ENCODE data around the gene ATP8B4. TPM values are rescaled to one million over a fixed set of nuclear protein-coding genes. Genes with fewer than 3 reads are reported as not detected.

Gene ATP8B4
- total RNA-seq, 1 donor from 2014 or later, result 15.1 TPM

DNA sequence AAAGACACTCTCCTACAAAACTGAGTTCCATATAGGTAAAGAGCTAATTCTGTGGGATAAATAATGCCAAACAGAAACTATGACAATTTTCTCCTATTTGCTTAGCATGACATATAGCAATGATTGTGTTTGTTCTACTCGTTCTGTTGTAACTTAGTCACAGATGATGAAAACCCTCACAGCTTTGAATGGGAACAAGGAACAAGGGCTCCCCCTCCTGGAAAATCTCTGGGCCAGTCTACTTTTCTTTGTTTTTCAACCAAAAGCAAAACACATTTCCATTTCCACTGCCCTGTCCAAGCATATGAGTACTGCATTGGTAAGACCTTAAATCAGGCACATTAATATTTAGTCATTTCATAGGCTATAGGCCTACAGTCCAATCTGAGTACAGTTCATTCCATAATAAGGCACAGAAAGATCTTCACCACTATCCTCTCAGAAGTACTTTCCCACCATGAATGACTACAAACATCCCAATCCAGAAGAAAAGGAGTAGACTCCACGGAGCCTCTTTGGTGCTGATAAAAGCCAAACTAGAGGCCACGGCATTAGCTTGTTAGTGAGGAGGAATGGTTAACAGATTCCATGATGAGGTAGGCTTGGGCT is 67.1 kb downstream of the ATP8B4 start:
- no peaks in the 10 kb centered on the region for H3K27me3 ChIP-seq
- H3K4me1 ChIP-seq, result peaks cover 0 to 11% of the 10 kb centered on the region in 2 donors
- H3K4me3 ChIP-seq, result no peak overlapping the region
- no peaks in the 10 kb centered on the region for H3K9me3 ChIP-seq
- no peaks in the 10 kb centered on the region for H3K36me3 ChIP-seq
- TF ChIP-seq, protein P1, sequence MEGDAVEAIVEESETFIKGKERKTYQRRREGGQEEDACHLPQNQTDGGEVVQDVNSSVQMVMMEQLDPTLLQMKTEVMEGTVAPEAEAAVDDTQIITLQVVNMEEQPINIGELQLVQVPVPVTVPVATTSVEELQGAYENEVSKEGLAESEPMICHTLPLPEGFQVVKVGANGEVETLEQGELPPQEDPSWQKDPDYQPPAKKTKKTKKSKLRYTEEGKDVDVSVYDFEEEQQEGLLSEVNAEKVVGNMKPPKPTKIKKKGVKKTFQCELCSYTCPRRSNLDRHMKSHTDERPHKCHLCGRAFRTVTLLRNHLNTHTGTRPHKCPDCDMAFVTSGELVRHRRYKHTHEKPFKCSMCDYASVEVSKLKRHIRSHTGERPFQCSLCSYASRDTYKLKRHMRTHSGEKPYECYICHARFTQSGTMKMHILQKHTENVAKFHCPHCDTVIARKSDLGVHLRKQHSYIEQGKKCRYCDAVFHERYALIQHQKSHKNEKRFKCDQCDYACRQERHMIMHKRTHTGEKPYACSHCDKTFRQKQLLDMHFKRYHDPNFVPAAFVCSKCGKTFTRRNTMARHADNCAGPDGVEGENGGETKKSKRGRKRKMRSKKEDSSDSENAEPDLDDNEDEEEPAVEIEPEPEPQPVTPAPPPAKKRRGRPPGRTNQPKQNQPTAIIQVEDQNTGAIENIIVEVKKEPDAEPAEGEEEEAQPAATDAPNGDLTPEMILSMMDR (IDR thresholded peaks at IDR 0.05), result peak; percentile 49 to 73 (median 59)
- peak in 1 of 2 donors; percentile 76 for DNase-seq (ENCODE audit: low spot score in 2 of 2)
- intact Hi-C loops (cut with DNase I), result loop anchor here (2.0 to 10.0 kb wide), 4 partner anchors 57 to 817 kb away; partner anchors contain the start of genes DTWD1 and FAM227B
- no peak overlapping the region for H3K27ac ChIP-seq

DNA sequence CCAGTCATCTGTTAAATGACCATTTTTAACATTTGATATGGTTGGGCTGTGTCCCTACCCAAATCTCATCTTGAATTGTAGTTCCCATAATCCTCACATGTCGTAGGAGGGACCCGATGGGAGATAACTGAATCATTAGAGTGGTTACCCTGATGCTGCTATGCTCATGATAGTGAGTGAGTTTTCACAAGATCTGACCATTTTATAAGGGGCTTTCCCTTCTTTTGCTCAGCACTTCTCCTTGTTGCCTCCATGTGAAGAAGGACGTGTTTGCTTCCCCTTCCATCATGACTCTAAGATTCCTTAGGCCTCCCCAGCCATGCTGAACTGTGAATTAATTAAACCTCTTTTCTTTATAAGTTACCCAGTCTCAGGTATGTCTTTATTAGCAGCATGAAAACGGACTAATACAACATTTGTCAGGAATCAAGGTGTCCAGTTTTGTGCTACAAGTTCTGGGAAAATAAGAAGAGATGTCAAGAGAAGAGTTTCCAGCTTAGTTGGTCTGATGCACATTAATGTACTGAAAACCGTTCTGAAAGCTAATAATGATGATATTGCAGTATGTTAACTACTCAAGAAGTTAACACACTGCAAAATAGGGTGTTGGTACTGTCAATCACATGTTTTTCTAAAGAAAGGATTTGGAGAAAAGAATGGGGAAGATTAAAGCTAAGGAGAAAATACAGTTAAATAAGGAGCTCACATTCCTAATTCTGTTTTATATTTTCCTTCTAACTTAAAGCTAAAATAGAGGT is 67.9 kb downstream of the ATP8B4 start:
- no peak overlapping the region for H3K4me3 ChIP-seq
- H3K4me1 ChIP-seq, result peaks cover 0 to 11% of the 10 kb centered on the region in 2 donors
- no peak overlapping the region for H3K27ac ChIP-seq
- H3K27me3 ChIP-seq, result no peaks in the 10 kb centered on the region
- no peak for DNase-seq (ENCODE audit: low spot score in 2 of 2)
- no peaks in the 10 kb centered on the region for H3K9me3 ChIP-seq
- H3K36me3 ChIP-seq, result no peaks in the 10 kb centered on the region
- TF ChIP-seq, protein P1 (IDR thresholded peaks at IDR 0.05), result no peak
- intact Hi-C loops (cut with DNase I), result loop anchor here (5.0 to 10.0 kb wide), 3 partner anchors 56 to 429 kb away; partner anchors contain the start of genes DTWD1 and FAM227B

DNA sequence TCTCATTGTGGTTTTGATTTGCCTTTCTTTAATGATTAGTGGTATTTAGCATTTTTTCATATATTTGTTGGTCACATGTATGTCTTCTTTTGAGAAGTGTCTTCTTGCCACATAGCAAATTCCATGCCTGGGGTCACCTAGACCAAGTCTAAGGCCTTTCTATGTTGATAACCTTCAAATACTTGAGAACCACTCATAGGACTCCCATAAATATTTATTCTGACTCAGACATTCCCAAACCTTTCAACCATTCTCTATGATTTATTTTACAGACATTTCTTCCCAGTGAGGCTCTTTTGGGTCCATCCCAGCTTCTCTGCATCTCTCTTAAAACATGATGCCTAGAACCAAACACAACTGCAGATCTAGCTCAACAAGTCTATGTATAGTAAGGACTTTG is 69.2 kb downstream of the ATP8B4 start:
- Histone ChIP-seq H3K9me3 (no peaks in the 10 kb centered on the region), H3K4me1 (peaks cover 0 to 4% of the 10 kb centered on the region in 2 donors)
- intact Hi-C loops (cut with DNase I), result loop anchor here (5.0 to 10.0 kb wide), 3 partner anchors 55 to 428 kb away; partner anchors contain the start of genes DTWD1 and FAM227B

DNA sequence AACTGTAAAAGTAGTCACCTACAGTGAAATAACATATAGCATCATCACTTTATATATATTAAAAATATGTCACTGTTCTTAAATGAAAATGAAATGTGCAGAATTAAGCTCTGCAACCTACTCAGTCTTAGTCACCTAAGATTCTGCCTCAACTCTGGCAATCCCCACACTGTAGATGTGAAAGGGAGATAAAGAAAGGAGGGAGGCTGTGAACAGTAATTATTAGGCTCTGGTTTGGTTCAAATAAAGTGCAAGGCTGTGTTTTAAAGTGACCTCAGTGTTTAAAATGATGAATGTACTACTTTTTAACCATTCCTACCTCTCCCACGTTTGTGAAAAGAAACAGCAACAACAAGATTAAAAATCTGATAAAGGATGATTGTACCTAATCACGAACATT is 72.2 kb downstream of the ATP8B4 start:
- intact Hi-C loops (cut with DNase I), result no loop called here
- Histone ChIP-seq H3K27me3 (no peaks in the 10 kb centered on the region), H3K4me1 (no peaks in the 10 kb centered on the region), H3K36me3 (no peaks in the 10 kb centered on the region), H3K4me3 (no peak overlapping the region), H3K27ac (no peak overlapping the region), H3K9me3 (peaks cover 7 to 12% of the 10 kb centered on the region in 2 donors)
- TF ChIP-seq, protein P1 (IDR thresholded peaks at IDR 0.05), result no peak
- DNase-seq (ENCODE audit: low spot score in 2 of 2), result no peak

More for the DNA sequence above, 69.2 kb downstream of the ATP8B4 start:
- Histone ChIP-seq H3K27me3 (no peaks in the 10 kb centered on the region), H3K27ac (no peak overlapping the region), H3K4me3 (no peak overlapping the region), H3K36me3 (no peaks in the 10 kb centered on the region)
- no peak for DNase-seq (ENCODE audit: low spot score in 2 of 2)
- TF ChIP-seq, protein P1 (IDR thresholded peaks at IDR 0.05), result no peak

DNA sequence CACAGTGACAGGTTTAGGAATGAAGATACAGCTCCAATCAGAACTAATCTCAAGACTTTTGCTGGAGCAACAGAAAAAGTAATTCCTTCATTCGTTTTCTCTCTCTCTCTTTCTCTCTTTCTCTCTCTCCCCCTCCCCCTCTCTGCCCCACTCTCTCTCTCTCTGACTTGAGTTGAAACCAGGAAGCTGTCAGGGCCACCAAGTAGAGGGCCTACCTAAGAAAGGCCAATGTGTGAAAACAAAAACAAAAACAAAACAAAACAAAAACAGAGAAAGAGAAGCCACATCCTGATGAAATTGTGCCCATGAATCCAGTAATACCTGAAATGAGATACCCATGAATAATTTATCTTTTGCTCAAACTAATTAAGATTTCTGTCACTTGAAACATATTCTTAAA is 72.9 kb downstream of the ATP8B4 start:
- intact Hi-C loops (cut with DNase I), result no loop called here
- Histone ChIP-seq H3K4me3 (no peak overlapping the region), H3K9me3 (peaks cover 7 to 12% of the 10 kb centered on the region in 2 donors), H3K4me1 (no peaks in the 10 kb centered on the region), H3K36me3 (no peaks in the 10 kb centered on the region), H3K27ac (no peak overlapping the region), H3K27me3 (no peaks in the 10 kb centered on the region)
- TF ChIP-seq, protein P1 (IDR thresholded peaks at IDR 0.05), result no peak
- DNase-seq (ENCODE audit: low spot score in 2 of 2), result no peak
